ENCODE results near the gene RPS25. TPM values are rescaled to one million over a fixed set of nuclear protein-coding genes. Genes with fewer than 3 reads are reported as not detected.
"Not testable (repeated sequence)": the region's sequence is repeated elsewhere in the genome, so short reads cannot be mapped to it uniquely, and the experiment has no call there.

The RPS25 gene
- polyA plus RNA-seq, 4 donors, result 1,003 to 1,136 (median 1,061) TPM

DNA sequence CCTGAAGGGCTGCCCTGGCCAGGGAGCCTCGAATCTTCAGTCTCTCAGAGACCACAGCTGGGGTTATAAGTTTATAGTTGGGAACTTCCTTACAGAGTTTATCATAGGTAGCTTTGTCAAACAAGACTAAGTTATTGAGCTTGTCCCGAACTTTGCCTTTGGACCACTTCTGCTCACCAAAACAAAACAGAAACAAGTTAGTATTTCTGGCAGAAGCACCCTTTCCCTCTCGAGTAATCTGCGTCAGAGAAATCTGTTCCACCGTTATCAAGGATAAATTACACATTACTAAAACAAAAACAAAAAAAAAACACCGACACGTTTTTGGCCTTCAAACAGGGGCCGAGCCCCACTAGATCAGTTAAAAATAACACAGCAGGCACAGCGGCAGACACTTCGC lies 766 bp downstream of the RPS25 start:
- DNase-seq (ENCODE audit: low read depth in 4 of 4, low spot score in 3 of 4), result not testable (repeated sequence)

DNA sequence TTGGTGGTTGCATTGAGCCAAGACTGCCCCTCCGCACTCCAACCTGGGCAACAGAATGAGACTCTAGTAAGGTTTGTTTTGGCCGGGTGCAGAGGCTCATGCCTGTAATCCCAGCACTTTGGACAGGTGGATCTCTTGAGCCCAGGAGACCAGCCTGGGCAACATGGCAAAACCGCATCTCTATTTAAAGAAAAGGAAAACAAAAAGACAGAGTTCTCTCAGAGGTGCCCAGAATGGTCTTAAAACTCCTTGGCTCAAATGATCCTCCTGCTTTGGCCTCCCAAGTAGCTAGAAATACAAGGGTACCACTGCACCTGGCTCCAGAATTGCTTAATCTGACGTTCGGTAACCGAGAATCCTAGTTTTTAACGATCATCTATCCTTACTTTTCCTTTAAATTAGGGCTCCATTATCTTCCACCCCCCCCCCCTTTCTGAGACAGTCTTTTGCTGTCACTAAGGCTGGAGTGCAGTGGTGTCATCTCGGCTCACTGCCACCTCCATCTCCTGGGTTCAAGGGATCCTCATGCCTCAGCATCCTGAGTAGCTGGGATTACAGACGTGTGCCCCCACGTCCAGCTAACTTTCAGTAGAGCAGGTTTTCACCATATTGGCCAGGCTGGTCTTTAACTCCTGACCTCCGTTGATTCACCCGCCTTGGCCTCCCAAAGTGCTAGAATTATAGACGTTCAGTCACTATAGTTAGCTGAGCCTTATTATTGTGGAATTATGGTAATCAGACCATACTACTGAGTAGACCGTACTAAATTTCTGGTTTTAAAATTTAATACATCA lies 1.7 kb downstream of the RPS25 start:
- no peak for DNase-seq (ENCODE audit: low read depth in 4 of 4, low spot score in 3 of 4)

DNA sequence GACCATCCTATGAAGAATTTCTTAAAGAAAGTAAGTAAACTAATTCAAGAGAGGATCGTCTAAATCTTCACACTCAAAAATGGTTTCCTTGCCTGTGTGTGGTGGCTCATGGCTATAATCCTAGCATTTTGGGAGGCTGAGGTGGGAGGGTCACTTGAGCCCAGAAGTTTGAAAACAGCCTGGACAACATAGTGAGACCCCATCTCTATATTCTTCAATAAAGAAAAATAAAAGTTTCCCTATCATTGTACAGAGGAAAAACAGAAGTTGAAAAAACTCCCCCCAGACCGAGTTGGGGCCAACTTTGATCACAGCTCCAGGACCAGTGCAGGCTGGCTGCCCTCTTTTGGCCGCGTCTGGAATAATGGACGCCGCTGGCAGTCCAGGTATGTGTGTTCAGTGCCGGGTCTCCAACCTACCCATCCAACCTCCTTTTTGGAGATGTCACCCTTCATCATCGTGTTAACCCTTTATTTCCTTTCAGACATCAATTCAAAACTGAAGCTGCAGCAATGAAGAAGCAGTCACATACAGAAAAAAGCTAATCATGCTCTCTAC lies 3.0 kb downstream of the RPS25 start:
- no peak for DNase-seq (ENCODE audit: low read depth in 4 of 4, low spot score in 3 of 4)

DNA sequence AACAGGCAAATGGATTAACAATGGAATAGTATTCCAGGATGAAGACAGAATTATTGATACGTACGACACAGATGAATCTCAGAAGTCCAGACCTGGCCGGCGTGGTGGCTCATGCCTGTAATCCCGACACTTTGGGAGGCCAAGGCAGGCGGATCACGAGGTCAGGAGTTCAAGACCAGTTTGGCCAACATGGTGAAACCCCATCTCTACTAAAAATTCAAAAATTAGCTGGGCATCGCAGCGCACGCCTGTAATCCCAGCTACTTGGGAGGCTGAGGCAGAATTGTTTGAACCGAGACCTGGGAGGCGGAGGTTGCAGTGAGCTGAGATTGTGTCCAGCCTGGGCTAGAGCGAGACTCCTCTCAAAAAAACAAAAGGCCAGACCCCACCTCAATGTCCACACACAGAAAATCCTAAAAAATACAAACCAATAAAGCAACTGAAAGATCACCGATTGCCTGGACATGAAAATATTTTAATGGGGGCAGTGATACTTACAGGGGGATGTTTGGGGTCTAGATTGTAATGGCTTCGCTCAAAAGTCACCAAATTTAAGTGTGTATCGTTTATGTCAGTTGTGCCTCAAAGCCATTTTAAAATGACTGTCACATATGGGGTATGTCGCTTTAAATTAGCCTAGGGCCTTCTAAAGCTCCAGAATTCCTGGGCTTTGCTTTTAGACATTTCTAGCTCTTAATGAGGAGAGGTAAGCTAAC lies 3.8 kb downstream of the RPS25 start:
- no peak for DNase-seq (ENCODE audit: low read depth in 4 of 4, low spot score in 3 of 4)

DNA sequence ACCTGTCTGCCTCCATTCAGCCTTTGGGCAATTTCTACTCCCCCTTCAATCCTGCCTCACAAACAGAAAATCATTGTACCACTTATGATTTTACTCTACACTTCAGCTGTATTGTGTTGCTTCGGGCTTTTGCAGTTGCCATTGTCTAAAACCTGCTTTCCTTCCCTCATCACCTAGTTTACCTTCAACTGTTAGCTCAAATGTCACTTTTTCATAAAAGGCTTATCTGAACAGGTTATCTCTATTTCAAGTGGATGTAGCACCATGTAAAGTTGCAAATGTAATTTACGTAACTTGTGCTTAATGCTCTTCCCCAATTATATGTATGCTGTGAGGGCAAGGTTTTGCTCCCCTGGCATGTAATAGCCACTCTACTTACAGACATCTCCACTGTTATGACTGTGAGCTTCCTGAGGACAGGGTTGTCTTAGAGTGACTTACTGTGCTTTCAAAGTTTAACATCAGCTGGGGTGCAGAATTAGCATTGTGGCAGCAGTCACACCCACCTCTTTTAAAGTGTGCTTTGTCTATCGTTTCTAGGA lies 5.4 kb downstream of the RPS25 start:
- DNase-seq (ENCODE audit: low read depth in 4 of 4, low spot score in 3 of 4), result no peak

DNA sequence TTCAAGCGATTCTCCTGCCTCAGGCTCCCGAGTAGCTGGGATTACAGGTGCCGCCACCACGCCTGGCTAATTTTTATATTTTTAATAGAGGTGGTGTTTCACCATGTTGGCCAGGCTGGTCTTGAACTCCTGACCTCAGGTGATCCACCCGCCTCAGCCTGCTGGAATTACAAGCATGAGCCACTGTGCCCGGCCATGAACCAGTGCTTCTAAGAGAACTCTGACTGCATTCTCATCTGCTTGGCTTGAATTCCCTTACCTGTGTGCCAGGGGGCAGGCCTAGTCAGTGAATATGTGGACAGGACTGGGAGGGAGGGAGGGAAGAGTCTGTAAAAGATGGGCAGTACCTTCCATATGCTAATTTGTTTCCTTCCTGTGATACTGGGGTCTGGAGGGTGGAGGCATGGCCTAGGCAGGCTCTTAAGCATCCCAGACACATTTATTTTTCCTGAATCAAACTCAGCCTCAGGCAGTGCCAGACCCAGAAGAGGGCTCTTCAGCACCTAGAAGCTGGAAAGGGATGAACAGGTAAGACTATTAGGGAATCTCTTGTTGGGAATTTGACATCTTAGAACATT lies 6.6 kb downstream of the RPS25 start:
- no peak for DNase-seq (ENCODE audit: low read depth in 4 of 4, low spot score in 3 of 4)

DNA sequence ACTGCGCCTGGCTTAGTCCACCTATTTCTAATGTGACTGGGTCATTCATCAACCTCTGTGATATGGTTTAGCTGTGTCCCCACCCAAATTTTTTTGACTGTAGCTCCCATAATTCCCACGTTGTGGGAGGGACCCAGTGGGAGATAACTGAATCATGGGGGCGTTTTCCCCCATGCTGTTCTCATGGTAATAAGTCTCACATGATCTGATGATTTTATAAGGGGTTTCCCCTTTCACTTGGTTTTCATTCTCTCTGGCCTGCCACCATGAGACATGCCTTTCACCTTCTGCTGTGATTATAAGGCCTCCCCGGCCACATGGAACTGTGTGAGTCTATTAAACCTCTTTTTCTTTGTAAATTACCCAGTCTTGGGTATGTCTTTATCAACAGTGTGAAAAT lies 11.5 kb downstream of the RPS25 start:
- no peak for DNase-seq (ENCODE audit: low read depth in 4 of 4, low spot score in 3 of 4)

DNA sequence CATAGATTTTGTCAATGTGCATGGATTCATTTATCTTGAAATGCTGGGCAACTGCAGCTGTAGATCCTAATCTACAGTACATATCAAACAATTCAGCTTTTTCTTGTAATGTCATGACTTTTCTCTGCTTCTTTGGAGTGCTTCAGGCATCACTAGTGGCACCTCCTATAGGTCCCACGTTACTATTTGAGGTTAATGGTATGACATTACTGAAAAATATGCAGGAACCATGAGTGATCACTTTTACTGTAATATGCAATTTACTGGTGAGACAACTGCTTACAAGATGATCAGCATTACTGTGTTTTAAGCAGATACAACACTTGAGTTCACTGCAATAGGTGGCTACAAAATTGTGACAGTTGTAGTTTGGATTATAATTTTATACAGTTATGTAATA lies 17.2 kb downstream of the RPS25 start:
- no peak for DNase-seq (ENCODE audit: low read depth in 4 of 4, low spot score in 3 of 4)

DNA sequence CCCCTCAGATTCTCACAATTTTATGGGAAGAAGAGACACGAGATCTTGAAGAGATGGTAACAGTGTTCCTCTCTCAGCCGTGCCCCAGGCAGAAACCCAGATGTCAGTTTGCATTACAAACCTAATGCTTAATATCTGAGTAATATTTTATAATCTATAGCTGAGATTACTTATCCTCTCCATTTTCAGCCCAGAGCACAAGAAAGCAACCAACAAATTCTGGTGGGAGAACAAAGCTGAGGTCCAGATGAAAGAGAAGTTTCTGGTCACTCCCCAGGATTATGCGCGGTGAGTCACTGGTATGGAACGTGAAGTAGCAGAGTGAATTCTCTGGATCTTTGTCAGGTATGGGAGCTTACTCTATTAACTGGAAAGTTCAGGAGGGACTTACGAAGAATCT lies 19.3 kb downstream of the RPS25 start:
- no peak for DNase-seq (ENCODE audit: low read depth in 4 of 4, low spot score in 3 of 4)

DNA sequence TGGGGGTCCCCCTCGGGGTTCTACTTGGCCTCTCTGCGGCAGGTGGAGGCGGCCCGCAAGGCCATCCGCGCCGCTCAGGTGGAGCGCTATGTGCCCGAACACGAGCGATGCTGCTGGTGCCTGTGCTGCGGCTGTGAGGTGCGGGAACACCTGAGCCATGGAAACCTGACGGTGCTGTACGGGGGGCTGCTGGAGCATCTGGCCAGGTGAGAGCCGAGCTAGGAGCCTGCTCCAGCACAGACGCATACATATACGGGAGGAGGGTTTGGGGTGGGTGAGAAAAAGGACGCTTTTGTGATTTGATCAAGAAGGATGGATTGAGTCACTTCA lies 19.8 kb downstream of the RPS25 start:
- no peak for DNase-seq (ENCODE audit: low read depth in 4 of 4, low spot score in 3 of 4)

DNA sequence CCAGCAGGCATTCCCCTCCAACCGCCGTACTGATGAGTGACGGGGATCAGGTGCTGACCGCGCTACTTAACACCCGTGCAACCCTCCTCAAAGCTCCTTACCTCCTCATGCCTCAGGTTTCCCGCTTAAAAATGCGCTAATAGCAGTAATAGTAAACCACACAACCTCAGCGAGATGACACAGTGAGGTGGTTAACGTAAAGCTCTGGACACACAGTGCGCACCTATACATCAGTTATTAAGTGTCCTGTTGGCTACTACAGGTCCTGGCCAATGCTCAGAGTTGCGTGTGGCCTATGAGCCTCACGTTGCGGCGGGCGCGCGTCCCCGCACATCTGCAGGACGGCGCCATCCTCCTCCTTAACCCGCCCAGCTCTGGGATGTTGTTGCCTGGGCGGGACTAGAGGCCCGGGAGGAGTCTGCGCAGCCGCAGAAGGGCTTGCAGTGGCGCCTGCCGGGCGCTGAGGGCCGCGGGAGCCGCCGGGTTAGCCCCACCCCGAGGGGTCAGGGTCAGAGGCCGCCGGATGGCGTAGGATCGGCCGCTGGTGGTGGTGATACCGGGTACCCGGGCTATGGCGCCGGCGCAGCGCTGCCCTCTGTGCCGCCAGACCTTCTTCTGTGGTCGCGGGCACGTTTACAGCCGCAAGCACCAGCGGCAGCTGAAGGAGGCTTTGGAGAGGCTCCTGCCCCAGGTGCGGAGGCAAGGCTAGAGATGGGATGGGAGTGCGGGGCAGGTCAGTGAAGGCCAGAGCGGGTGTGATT lies 20.3 kb downstream of the RPS25 start, which contains the start of gene CENATAC:
CENATAC (plus strand) TSS at position 512 of the 761 bp plus-strand sequence; CDS start at position 572, 60 bp downstream.
- peak; percentile 76 to 85 (median 81) for DNase-seq (ENCODE audit: low read depth in 4 of 4, low spot score in 3 of 4)

DNA sequence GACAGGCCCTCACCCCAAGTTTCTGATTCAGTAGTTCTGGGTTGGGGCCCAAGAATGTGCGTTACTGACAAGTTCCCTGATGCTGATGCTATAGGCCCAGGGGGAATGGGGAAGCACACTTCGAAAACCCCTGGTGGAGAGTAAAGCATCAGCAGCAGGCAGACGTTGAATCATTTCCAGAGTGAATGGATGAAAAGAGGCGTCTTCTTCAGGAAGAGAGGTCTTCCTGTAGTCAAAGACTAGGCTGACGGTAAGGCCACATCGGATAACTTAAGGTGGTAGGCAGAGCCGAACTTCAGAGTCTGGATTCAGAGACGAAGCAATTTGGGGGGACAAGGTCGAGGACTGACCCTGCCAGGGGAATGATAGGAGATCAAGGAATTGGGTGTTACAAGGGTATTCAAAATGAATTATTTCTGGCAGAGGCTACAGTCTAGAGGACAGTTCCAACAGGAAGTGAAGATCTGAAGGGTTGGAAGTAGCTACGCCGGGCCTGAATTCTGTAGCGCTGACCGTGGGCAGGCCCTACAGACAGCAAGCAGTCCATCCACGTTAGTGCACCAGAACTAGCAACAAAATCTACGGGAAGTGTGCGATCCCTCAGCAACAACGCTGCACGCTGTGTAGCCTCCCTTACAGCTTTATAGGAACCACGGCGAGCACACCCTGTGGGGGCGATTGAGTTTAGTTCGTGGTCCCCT lies 21.1 kb downstream of the RPS25 start:
- DNase-seq (ENCODE audit: low read depth in 4 of 4, low spot score in 3 of 4), result no peak

DNA sequence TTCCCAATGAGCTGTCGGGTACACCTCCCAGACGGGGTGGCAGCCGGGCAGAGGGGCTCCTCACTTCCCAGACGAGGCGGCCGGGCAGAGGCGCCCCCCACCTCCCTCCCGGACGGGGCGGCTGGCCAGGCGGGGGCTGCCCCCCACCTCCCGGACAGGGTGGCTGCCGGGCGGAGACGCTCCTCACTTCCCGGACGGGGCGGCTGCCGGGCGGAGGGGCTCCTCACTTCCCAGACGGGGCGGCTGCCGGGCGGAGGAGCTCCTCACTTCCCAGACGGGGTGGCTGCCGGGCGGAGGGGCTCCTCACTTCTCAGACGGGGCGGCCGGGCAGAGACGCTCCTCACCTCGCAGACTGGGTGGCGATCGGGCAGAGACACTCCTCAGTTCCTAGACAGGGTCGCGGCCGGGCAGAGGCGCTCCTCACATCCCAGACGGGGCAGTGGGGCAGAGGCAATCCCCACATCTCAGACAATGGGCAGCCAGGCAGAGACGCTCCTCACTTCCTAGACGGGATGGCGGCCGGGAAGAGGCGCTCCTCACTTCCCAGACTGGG lies 26.6 kb downstream of the RPS25 start:
- DNase-seq (ENCODE audit: low read depth in 4 of 4, low spot score in 3 of 4), result not testable (repeated sequence)

DNA sequence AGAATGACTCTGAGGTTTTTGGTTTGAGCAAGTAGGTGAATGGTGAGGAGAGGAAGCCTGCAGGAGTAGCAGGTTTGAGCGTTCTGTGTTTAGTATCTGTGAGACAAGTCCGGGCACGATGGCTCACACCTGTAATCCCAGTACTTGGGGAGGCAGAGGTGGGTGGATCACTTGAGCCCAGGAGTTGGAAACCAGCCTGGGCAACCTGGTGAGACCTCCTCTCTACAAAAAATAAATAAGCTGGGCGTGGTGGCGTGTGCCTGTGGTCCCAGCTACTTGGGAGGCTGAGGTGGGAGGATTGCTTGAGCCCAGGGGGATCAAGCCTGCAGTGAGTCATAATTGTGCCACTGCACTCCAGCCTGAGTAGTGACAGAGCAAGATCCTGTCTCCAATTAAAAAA lies 29.9 kb downstream of the RPS25 start:
- no peak for DNase-seq (ENCODE audit: low read depth in 4 of 4, low spot score in 3 of 4)

DNA sequence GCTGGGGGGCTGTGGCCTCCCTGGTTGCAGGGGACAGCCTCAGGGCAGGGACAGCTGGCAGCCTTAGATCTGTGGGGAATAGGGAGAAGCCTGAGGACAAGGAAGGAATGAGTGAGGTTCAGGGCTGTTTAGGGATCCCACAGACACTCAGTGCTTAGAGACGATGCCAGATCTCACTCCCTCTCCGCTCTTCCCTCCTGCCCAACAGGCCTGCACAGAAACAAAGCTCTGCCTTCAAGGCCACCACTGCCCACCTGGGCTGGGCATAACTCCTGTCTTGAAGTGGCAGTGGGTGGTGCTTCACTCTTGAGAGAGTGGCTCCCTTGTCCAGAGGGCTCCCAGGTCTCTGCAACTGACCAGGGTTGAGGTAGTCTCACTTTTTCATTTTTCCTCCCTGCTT lies 33.3 kb downstream of the RPS25 start:
- DNase-seq (ENCODE audit: low read depth in 4 of 4, low spot score in 3 of 4), result no peak

DNA sequence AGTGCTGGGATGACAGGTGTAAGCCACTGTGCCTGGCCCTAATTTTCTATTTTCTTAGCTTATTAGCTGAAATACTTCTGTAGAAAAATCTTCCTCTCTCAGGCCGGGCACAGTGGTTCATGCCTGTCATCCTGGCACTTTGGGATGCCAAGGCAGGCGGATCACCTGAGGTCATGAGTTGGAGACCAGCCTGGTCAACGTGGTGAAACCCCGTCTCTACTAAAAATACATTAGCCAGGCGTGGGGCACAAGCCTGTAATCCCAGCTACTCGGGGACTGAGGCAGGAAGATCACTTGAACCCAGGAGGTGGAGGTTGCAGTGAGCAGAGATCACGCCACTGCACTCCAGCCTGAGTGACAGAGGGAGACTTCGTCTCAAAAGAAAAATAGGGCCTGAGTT lies 33.8 kb downstream of the RPS25 start:
- not testable (repeated sequence) for DNase-seq (ENCODE audit: low read depth in 4 of 4, low spot score in 3 of 4)

DNA sequence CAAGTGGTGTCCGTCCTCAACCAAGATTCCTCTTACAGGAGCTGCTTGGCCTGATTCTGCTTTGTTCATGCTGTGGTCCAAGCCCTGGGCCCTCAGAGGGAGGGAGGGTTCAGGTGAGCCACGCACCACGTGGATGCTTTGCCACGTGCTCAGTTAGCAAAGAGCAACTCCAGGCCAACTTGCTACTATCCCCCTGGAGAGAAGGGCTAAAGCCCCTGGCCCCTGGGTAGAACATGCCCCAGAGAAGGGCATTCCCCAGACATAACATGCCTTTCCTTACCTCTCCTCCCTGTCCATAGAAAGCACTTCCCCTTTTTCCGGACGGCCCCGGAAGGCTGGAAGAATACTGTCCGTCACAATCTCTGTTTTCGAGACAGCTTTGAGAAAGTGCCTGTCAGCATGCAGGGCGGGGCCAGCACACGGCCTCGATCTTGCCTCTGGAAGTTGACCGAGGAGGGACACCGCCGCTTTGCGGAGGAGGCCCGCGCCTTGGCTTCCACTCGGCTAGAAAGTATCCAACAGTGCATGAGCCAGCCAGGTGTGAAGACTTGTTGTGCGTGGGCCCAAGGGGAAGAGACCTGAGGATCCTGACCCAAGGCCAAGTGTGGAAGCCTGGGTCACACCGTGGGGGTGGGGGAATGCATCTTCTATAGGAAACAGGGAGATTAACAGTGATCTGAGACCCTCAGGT lies 37.8 kb downstream of the RPS25 start:
- DNase-seq (ENCODE audit: low read depth in 4 of 4, low spot score in 3 of 4), result no peak

DNA sequence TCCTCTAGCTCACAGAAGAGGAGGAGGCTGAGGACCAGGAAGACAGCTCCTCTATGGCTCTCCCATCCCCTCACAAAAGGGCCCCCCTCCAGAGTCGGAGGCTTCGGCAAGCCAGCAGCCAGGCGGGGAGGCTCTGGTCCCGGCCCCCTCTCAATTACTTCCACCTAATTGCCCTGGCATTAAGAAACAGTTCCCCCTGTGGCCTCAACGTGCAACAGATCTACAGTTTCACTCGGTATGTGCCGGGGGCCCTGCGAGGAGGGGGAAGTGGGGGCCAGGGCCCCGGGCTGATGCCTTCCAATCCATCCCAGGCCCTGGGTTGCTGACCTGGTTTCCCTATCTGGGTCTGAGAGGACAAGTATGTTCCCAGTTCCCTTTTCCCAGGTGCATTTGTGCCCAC lies 38.7 kb downstream of the RPS25 start:
- DNase-seq (ENCODE audit: low read depth in 4 of 4, low spot score in 3 of 4), result no peak

Measured in left renal pelvis (tissue), 4 donors.